HFFc6 (cell line): ENCODE measurements around the gene ENO2. TPM values are rescaled to one million over a fixed set of nuclear protein-coding genes. Genes with fewer than 3 reads are reported as not detected.
"Not testable (repeated sequence)": the region's sequence is repeated elsewhere in the genome, so short reads cannot be mapped to it uniquely, and the experiment has no call there.

Experiments used
- DNase-seq: peaks from one replicate; pipeline ENCODE4 v3.0.0-alpha.2; 2018
- H3K27ac Mint-ChIP-seq: 2 replicates; pipeline ENCODE4 v1.8.0; 2020; ENCODE audit warnings: mild to moderate bottlenecking, mixed read lengths
- H3K27me3 Mint-ChIP-seq: 2 replicates; pipeline ENCODE4 v1.8.0; 2021; ENCODE audit warnings: mild to moderate bottlenecking, moderate library complexity, mixed read lengths; ENCODE audit not compliant: insufficient read depth
- H3K36me3 Mint-ChIP-seq: 2 replicates; pipeline ENCODE4 v1.8.0; 2021; ENCODE audit warnings: low read depth, mixed read lengths
- H3K4me1 Mint-ChIP-seq: 2 replicates; pipeline ENCODE4 v1.8.0; 2020; ENCODE audit warnings: low read depth, mixed read lengths
- H3K4me3 Mint-ChIP-seq: 2 replicates; pipeline ENCODE4 v1.8.0; 2020; ENCODE audit warnings: mild to moderate bottlenecking, moderate library complexity, mixed read lengths
- H3K9me3 Mint-ChIP-seq: 2 replicates; pipeline ENCODE4 v1.8.0; 2020; ENCODE audit warnings: mild to moderate bottlenecking, mixed read lengths
- total RNA-seq, 6 experiments: library from RNA; stranded (reverse); fragmentation: NEBNext Ultra II Directional; extraction: Animal tissue kit (Norgen Biotek cat#: 25700); gene quantifications; 2 replicates in 1 of 6; 3 replicates in 5 of 6; pipeline ENCODE4 v1.2.3, GENCODE V29; 2021
- TF ChIP-seq, protein P1 (sequence below): fragments of 200-600 bp; sonication (generic); IDR thresholded peaks from 2 replicates; pipeline ENCODE4 v1.5.0; 2021; ENCODE audit warnings: antibody characterized with exemption, mild to moderate bottlenecking

The ENO2 gene
- total RNA-seq, 6 experiments from 2014 or later = 18.9 to 26.9 (median 24.7) TPM

DNA sequence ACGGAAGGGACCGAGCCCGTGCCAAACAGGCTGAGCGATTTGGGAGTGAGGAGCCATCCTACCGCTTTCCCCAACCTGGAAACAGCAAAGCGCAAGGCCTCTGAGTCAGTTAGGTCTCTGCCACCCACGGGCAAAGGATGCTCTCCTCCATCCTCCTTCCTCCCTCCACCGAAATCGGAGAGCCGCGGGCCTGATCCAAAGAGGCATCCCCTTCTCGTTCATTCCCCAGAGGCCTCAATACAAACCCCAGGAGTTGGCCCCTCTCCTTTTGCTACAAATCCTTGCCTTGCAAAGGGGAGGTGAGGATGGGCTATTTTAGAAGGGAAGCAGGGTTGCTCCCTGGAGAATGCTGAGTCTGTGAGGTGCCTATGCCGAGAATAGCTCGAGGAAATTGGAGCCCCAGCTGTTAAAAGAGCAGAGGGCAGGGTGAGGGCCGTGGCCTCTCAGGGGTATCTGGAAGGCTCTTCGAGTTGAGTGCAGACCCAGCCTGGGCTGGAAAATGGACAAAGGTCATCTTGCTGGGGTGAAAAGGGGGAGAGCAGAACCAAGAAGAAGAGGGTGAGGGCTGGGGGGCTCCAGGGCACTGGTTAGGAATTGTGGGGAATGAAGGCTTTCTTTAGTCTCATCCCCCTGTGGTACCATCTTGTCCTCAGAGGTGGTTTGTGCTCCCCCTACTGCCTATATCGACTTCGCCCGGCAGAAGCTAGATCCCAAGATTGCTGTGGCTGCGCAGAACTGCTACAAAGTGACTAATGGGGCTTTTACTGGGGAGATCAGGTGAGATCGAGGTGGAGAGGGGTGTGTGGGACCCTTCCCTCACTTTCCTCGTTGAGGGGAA, 46.0 kb upstream of the ENO2 start:
- Mint-ChIP-seq H3K4me1 (peaks cover 49% of the 10 kb centered on the region), H3K9me3 (no peaks in the 10 kb centered on the region), H3K27me3 (peaks cover 17% of the 10 kb centered on the region), H3K27ac (peak overlapping the region; percentile 85), H3K4me3 (peak overlapping the region; percentile 97), H3K36me3 (peaks cover 58% of the 10 kb centered on the region)
- peak; percentile 8 for DNase-seq
- TF ChIP-seq, protein P1, sequence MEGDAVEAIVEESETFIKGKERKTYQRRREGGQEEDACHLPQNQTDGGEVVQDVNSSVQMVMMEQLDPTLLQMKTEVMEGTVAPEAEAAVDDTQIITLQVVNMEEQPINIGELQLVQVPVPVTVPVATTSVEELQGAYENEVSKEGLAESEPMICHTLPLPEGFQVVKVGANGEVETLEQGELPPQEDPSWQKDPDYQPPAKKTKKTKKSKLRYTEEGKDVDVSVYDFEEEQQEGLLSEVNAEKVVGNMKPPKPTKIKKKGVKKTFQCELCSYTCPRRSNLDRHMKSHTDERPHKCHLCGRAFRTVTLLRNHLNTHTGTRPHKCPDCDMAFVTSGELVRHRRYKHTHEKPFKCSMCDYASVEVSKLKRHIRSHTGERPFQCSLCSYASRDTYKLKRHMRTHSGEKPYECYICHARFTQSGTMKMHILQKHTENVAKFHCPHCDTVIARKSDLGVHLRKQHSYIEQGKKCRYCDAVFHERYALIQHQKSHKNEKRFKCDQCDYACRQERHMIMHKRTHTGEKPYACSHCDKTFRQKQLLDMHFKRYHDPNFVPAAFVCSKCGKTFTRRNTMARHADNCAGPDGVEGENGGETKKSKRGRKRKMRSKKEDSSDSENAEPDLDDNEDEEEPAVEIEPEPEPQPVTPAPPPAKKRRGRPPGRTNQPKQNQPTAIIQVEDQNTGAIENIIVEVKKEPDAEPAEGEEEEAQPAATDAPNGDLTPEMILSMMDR = no peak

DNA sequence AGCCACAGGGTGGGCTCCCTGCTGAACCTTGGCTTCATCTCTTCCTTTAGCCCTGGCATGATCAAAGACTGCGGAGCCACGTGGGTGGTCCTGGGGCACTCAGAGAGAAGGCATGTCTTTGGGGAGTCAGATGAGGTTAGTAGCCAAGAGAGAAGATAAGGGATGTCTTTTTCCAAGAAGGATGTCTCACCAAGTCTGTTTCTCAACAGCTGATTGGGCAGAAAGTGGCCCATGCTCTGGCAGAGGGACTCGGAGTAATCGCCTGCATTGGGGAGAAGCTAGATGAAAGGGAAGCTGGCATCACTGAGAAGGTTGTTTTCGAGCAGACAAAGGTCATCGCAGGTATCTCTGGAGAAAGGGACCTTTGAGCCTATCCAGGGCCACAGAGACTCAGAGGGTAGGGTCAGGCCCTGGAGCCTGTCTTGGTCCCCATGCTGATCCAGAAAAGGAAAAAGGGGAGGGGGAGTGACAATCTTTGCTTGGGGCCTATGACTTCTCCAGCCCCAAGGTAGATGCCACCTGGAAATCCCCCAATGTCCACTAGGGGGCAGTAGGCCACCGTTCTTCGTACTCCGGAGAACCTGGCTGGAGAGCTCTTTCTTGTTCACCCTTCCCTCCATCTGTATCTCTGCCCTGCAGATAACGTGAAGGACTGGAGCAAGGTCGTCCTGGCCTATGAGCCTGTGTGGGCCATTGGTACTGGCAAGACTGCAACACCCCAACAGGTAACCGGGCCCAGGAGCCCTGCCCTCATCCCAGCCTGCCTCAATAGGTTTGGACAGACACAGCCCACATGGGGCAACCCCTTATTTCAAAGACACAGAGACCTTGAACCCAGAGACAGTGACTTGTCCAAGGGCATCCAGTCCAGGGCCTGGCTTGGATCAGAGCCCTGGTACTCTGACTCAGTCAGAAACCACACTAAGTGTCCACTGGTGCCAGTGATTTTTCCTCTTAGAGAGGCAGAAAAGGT, 45.0 kb upstream of the ENO2 start:
- H3K36me3 Mint-ChIP-seq = peaks cover 54% of the 10 kb centered on the region
- peak overlapping the region; percentile 85 for H3K27ac Mint-ChIP-seq
- H3K4me3 Mint-ChIP-seq = peak overlapping the region; percentile 97
- no peaks in the 10 kb centered on the region for H3K9me3 Mint-ChIP-seq
- peaks cover 14% of the 10 kb centered on the region for H3K27me3 Mint-ChIP-seq
- peaks cover 53% of the 10 kb centered on the region for H3K4me1 Mint-ChIP-seq
- TF ChIP-seq, protein P1 = peak; percentile 96
- DNase-seq = peak; percentile 50

DNA sequence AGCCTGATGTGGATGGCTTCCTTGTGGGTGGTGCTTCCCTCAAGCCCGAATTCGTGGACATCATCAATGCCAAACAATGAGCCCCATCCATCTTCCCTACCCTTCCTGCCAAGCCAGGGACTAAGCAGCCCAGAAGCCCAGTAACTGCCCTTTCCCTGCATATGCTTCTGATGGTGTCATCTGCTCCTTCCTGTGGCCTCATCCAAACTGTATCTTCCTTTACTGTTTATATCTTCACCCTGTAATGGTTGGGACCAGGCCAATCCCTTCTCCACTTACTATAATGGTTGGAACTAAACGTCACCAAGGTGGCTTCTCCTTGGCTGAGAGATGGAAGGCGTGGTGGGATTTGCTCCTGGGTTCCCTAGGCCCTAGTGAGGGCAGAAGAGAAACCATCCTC, 44.1 kb upstream of the ENO2 start:
- Mint-ChIP-seq H3K4me1 (peaks cover 58% of the 10 kb centered on the region), H3K27me3 (peaks cover 14% of the 10 kb centered on the region), H3K4me3 (peak overlapping the region; percentile 97), H3K36me3 (peaks cover 45% of the 10 kb centered on the region), H3K27ac (peak overlapping the region; percentile 85)
- not testable (repeated sequence) for H3K9me3 Mint-ChIP-seq, DNase-seq

- no peaks in the 10 kb centered on the region for H3K9me3 Mint-ChIP-seq
- peaks cover 58% of the 10 kb centered on the region for H3K4me1 Mint-ChIP-seq
- H3K36me3 Mint-ChIP-seq = peaks cover 39% of the 10 kb centered on the region
- peak overlapping the region; percentile 93 for H3K4me3 Mint-ChIP-seq
- peak overlapping the region; percentile 86 for H3K27ac Mint-ChIP-seq
- TF ChIP-seq, protein P1 = no peak
- peak; percentile 18 for DNase-seq
- peaks cover 14% of the 10 kb centered on the region for H3K27me3 Mint-ChIP-seq
Observed at GRCh38 chr12:6871052-6871957, 43.1 kb upstream of the ENO2 start.

DNA sequence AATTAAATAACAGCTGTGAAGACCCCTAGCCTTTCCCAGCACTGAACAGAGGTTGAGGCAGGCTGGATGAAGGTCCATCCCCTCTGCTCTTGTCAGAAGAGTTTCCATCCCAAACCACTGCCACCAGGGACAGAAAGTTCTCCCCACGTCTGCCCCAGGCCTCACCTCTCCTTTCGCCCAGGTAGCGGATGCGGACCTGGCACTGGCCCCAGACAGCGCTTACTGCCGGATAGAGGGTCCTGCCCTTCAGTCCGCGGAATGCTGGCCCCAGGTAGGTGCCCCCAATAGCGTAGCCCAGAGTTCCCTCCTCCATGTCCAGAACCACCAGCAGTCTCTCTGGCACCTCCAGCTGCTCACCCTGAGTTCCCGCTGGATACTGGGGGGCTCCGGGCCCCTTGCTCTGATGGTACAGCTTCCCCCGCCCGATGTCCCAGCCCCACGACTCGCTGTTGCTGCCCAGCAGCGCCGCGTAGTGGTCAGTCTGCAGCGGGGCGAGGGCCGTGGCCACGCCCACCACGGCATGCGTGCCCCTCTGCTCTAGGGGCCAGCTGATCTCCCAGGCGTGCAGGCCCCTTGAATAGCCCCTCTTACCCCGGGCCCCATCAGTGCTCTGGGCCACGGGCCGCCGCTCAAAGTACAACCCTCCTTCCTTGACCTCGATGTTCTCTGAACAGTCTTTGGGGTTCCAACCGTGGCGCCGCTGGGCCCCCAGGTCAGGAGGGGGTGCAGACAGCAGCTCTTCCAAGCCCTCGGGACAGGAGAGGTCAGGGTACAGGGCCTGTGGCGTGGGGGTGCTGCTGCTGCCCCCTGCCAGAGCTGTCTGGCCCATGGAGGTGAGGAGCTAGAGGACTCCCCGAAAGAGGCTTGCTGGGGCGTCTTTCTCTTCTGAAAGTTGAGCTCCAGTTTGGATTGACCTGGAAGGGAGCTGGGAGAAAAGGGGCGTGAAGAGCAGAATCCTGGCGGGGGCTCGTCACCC, 42.0 kb upstream of the ENO2 start:
- peaks cover 52% of the 10 kb centered on the region for H3K4me1 Mint-ChIP-seq
- TF ChIP-seq, protein P1 = peak; percentile 96
- H3K4me3 Mint-ChIP-seq = peak overlapping the region; percentile 93
- peak overlapping the region; percentile 86 for H3K27ac Mint-ChIP-seq
- peak; percentile 58 for DNase-seq
- peaks cover 35% of the 10 kb centered on the region for H3K36me3 Mint-ChIP-seq
- peaks cover 10% of the 10 kb centered on the region for H3K27me3 Mint-ChIP-seq
- no peaks in the 10 kb centered on the region for H3K9me3 Mint-ChIP-seq
